ENCODE results near the gene SPG11.

GRCh38 chr15:44525018-44525417 lies 138.4 kb downstream of the SPG11 start:
- no peak for TF ChIP-seq SUZ12 (IDR thresholded peaks at IDR 0.05)
- TF ChIP-seq HDGF (IDR thresholded peaks at IDR 0.05; ENCODE audit: borderline replicate concordance), result no peak
- TF ChIP-seq BHLHE40 (IDR thresholded peaks at IDR 0.05; ENCODE audit: borderline replicate concordance), result no peak
- no peak for TF ChIP-seq NFRKB (IDR thresholded peaks at IDR 0.05)
- TF ChIP-seq FOXA1 (IDR thresholded peaks at IDR 0.05), result no peak
- no peak for TF ChIP-seq FOXK2 (IDR thresholded peaks at IDR 0.05)
- TF ChIP-seq ARNT (IDR thresholded peaks at IDR 0.05), result no peak
- TF ChIP-seq SP1 (IDR thresholded peaks at IDR 0.05), result no peak
- no peak for TF ChIP-seq TARDBP (IDR thresholded peaks at IDR 0.05)

Data from HEK293T (cell line).